Measurements from ENCODE around the gene LIPC.

- TF ChIP-seq CTCF (IDR thresholded peaks at IDR 0.05; ENCODE audit: insufficient read depth, low read length, poor library complexity, severe bottlenecking) (no peak), EZH2phosphoT487 (conservative IDR thresholded peaks at IDR 0.05; ENCODE audit: low read length) (no peak)
Measured at GRCh38 chr15:58483376-58483775, 51.6 kb downstream of the LIPC start.
